Stomach (tissue), 9 donors: ENCODE measurements around the gene PRKAB1. TPM values are rescaled to one million over a fixed set of nuclear protein-coding genes. Genes with fewer than 3 reads are reported as not detected.

ENCODE experiments used
- DNase-seq, 2 donors: peaks; one replicate each; pipeline versions ENCODE4 v3.0.0 to v3.0.0-alpha.2; 2013 to 2019
- H3K27ac ChIP-seq, 5 donors: fragments of 200-600 bp in 4 of 5; sonication (generic) in 4 of 5; one replicate each; pipeline ENCODE4 v1.5.1; 2013 to 2019; ENCODE audit warnings: mild to moderate bottlenecking in 1 of 5, moderate library complexity in 1 of 5
- H3K27me3 ChIP-seq, 3 donors: fragments of 200-600 bp; sonication (generic); one replicate each; pipeline ENCODE4 v1.5.1; 2017 to 2019; ENCODE audit warnings: mixed run types in 1 of 3
- H3K36me3 ChIP-seq, 4 donors: fragments of 200-600 bp; sonication (generic); 1 replicate in 3 of 4; 2 replicates in 1 of 4; pipeline ENCODE4 v1.5.1; 2016 to 2019
- H3K4me1 ChIP-seq, 4 donors: fragments of 200-600 bp; sonication (generic); one replicate each; pipeline ENCODE4 v1.5.1; 2016 to 2019
- H3K4me3 ChIP-seq, 4 donors: fragments of 200-600 bp; sonication (generic) in 3 of 4; one replicate each; pipeline ENCODE4 v1.5.1; 2016 to 2019; ENCODE audit warnings: mild to moderate bottlenecking in 1 of 4
- H3K9me3 ChIP-seq, 4 donors: fragments of 200-600 bp; sonication (generic); one replicate each; pipeline ENCODE4 v1.5.1; 2016 to 2019
- EP300 ChIP-seq: sonication (generic); formaldehyde crosslinking; IDR thresholded peaks from one replicate; pipeline ENCODE4 v1.6.1; 2017; ENCODE audit warnings: antibody characterized with exemption
- POLR2A ChIP-seq, 4 donors: fragments of 450-650 bp; IDR thresholded peaks; one replicate each; pipeline ENCODE4 v1.6.1; 2016; ENCODE audit warnings: antibody characterized with exemption in 4 of 4, control low read depth in 2 of 4, mild to moderate bottlenecking in 1 of 4, moderate library complexity in 1 of 4
- POLR2AphosphoS5 ChIP-seq, 3 donors: sonication (generic); formaldehyde crosslinking; IDR thresholded peaks; one replicate each; pipeline ENCODE4 v1.6.1; 2016; ENCODE audit warnings: antibody characterized with exemption in 3 of 3
- WGBS, 5 donors: extraction: QIAGEN DNeasy Blood & Tissue Kit in 3 of 5; methylation state at CpG; one replicate each; pipeline versions ENCODE4 v1.1.5 to v1.1.7; 2013 to 2018; 5-methylcytosine and 5-hydroxymethylcytosine counted together
- intact Hi-C: fragments of 100-400 bp; cut with DNase I; formaldehyde crosslinking; loops from one replicate; pipeline ENCODE4 v1.15.1; 2023; ENCODE audit warnings: low total_unique reads
- polyA plus RNA-seq, 3 donors: library from polyadenylated mRNA; stranded (reverse); fragments of 200-250 nt; gene quantifications; one replicate each; pipeline ENCODE4 v1.2.3, GENCODE V29; 2013
- total RNA-seq, 5 donors: library from RNA; depleted of rRNA; stranded (reverse); fragments of >200 nt; gene quantifications; one replicate each; pipeline versions ENCODE4 v1.1.0 to v1.2.3, GENCODE V29; 2014 to 2016
- TF ChIP-seq, protein P1 (sequence below), 7 experiments: fragments of 450-650 bp in 4 of 7; fragments of 200-600 bp in 3 of 7; sonication (generic) in 3 of 7; IDR thresholded peaks; one replicate each; pipeline ENCODE4 v1.5.1; 2016 to 2019; ENCODE audit warnings: antibody characterized with exemption in 7 of 7, control low read depth in 2 of 7, mild to moderate bottlenecking in 1 of 7
- donor health status: healthy with polysubstance abuse.
- donor health status: Bipolar disorder and iron deficiency.
- donor health status: healthy.

The PRKAB1 gene
- total and polyA plus RNA-seq, 8 donors: 22.6 to 143 (median 50.8) TPM

- no peak overlapping the region for H3K27ac ChIP-seq
- DNase-seq: no peak
- peaks cover 0 to 17% (median 0%) of the 10 kb centered on the region in 3 donors for H3K27me3 ChIP-seq
- intact Hi-C loops: no loop called here
- H3K9me3 ChIP-seq: no peaks in the 10 kb centered on the region
- no peak overlapping the region for H3K4me3 ChIP-seq
- WGBS, 5 donors: 73 to 82% (median 79%) methylated on average over 4 of the region's 4 CpGs
- TF ChIP-seq, protein P1, sequence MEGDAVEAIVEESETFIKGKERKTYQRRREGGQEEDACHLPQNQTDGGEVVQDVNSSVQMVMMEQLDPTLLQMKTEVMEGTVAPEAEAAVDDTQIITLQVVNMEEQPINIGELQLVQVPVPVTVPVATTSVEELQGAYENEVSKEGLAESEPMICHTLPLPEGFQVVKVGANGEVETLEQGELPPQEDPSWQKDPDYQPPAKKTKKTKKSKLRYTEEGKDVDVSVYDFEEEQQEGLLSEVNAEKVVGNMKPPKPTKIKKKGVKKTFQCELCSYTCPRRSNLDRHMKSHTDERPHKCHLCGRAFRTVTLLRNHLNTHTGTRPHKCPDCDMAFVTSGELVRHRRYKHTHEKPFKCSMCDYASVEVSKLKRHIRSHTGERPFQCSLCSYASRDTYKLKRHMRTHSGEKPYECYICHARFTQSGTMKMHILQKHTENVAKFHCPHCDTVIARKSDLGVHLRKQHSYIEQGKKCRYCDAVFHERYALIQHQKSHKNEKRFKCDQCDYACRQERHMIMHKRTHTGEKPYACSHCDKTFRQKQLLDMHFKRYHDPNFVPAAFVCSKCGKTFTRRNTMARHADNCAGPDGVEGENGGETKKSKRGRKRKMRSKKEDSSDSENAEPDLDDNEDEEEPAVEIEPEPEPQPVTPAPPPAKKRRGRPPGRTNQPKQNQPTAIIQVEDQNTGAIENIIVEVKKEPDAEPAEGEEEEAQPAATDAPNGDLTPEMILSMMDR (IDR thresholded peaks at IDR 0.05): no peak
- no peak for TF ChIP-seq EP300
- H3K4me1 ChIP-seq: no peaks in the 10 kb centered on the region
- no peaks in the 10 kb centered on the region for H3K36me3 ChIP-seq
These were observed 35.8 kb upstream of the PRKAB1 start for GRCh38 chr12:119631930-119632678.

- WGBS, 5 donors: 46 to 61% (median 50%) methylated on average over 6 of the region's 6 CpGs
- Histone ChIP-seq H3K4me1 (no peaks in the 10 kb centered on the region), H3K27ac (no peak overlapping the region), H3K27me3 (peaks cover 0 to 17% (median 0%) of the 10 kb centered on the region in 3 donors), H3K4me3 (no peak overlapping the region), H3K36me3 (no peaks in the 10 kb centered on the region), H3K9me3 (no peaks in the 10 kb centered on the region)
- peak in 1 of 2 donors; percentile 21 for DNase-seq
- TF ChIP-seq EP300: no peak
- TF ChIP-seq, protein P1 (IDR thresholded peaks at IDR 0.05): no peak
- intact Hi-C loops: no loop called here
These were observed 33.2 kb upstream of the PRKAB1 start for GRCh38 chr12:119634743-119635142.

GRCh38 chr12:119642986-119643385 is 24.9 kb upstream of the PRKAB1 start:
- DNase-seq: no peak
- no peaks in the 10 kb centered on the region for H3K27me3 ChIP-seq
- no peaks in the 10 kb centered on the region for H3K36me3 ChIP-seq
- no peak overlapping the region for H3K4me3 ChIP-seq
- no peaks in the 10 kb centered on the region for H3K9me3 ChIP-seq
- intact Hi-C loops: no loop called here
- WGBS, 5 donors: 63 to 71% (median 68%) methylated on average over 4 of the region's 4 CpGs
- H3K27ac ChIP-seq: no peak overlapping the region
- H3K4me1 ChIP-seq: no peaks in the 10 kb centered on the region
- TF ChIP-seq, protein P1 (IDR thresholded peaks at IDR 0.05): no peak
- TF ChIP-seq POLR2A (IDR thresholded peaks at IDR 0.05): no peak
- no peak for TF ChIP-seq POLR2AphosphoS5 (IDR thresholded peaks at IDR 0.05)
- TF ChIP-seq EP300: no peak

DNA sequence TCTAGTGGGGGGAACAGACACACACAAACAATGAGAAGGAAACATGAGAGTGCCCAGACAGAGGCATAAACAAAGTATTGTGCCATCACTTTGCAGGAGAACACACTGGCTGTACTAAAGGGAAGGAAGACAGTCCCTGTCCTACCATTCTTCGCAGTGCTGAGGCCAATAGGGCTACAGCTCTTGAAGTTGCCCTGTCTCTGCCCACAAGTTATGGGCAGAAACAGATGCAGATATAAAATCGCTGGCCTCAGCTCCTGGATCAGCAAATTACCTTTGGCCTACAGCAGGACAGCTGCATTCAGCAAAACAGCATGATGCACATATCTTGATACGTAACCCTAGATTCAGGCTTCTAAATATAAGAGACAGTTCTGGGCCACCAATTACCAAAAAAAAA is 23.0 kb upstream of the PRKAB1 start:
- Histone ChIP-seq H3K27me3 (no peaks in the 10 kb centered on the region), H3K27ac (no peak overlapping the region), H3K4me3 (no peak overlapping the region), H3K4me1 (no peaks in the 10 kb centered on the region), H3K9me3 (no peaks in the 10 kb centered on the region), H3K36me3 (no peaks in the 10 kb centered on the region)
- intact Hi-C loops: no loop called here
- DNase-seq: no peak
- 83 to 96% (median 91%) methylated on average over 3 of the region's 3 CpGs for WGBS, 5 donors
- TF ChIP-seq EP300 (no peak), POLR2AphosphoS5 (IDR thresholded peaks at IDR 0.05) (no peak), POLR2A (IDR thresholded peaks at IDR 0.05) (no peak)
- TF ChIP-seq, protein P1 (IDR thresholded peaks at IDR 0.05): no peak
